SIG-M5 treated with dmso at 0.1 percent for 504 hours (cell line): ENCODE data around the gene CYLD.

ENCODE experiments used
- DNase-seq: peaks from one replicate; lab custom pipeline; 2025; ENCODE audit not compliant: unreplicated experiment; lab: John Stamatoyannopoulos, UW

The CYLD gene

GRCh38 chr16:50741781-50742575 lies at the start of gene CYLD:
Gene CYLD (plus strand): TSS chr16:50742086. CDS start chr16:50749699, 7,613 bp downstream.
- peak; percentile 97 for DNase-seq

- no peak for DNase-seq
Measured at GRCh38 chr16:50692644-50692998, 49.3 kb upstream of the CYLD start.

GRCh38 chr16:50692999-50693781 lies 48.7 kb upstream of the CYLD start, which contains the start of gene NOD2:
Gene NOD2 (plus strand): TSS chr16:50693606. CDS start chr16:50699496, 5,890 bp downstream.
- DNase-seq, result no peak

- no peak for DNase-seq
Measured at GRCh38 chr16:50694206-50694605, 47.7 kb upstream of the CYLD start.

- DNase-seq, result peak; percentile 77
Measured at GRCh38 chr16:50695017-50696000, 46.6 kb upstream of the CYLD start.

GRCh38 chr16:50696126-50696525 lies 45.8 kb upstream of the CYLD start:
- DNase-seq, result no peak

GRCh38 chr16:50696575-50697420 lies 45.1 kb upstream of the CYLD start:
- no peak for DNase-seq

GRCh38 chr16:50697421-50697715 lies 44.5 kb upstream of the CYLD start:
- DNase-seq, result no peak

GRCh38 chr16:50697881-50698767 lies 43.8 kb upstream of the CYLD start:
- no peak for DNase-seq

- DNase-seq, result peak; percentile 17
Measured at GRCh38 chr16:50699326-50700159, 42.3 kb upstream of the CYLD start.

- peak; percentile 52 for DNase-seq
Measured at GRCh38 chr16:50702725-50703124, 39.2 kb upstream of the CYLD start.

- no peak for DNase-seq
Measured at GRCh38 chr16:50704245-50704644, 37.6 kb upstream of the CYLD start.

- DNase-seq, result no peak
Measured at GRCh38 chr16:50705436-50706110, 36.3 kb upstream of the CYLD start.

GRCh38 chr16:50706250-50706649 lies 35.6 kb upstream of the CYLD start:
- no peak for DNase-seq

- DNase-seq, result no peak
Measured at GRCh38 chr16:50708373-50709060, 33.4 kb upstream of the CYLD start.

GRCh38 chr16:50709061-50709684 lies 32.7 kb upstream of the CYLD start:
- DNase-seq, result peak; percentile 86

- no peak for DNase-seq
Measured at GRCh38 chr16:50709980-50710379, 31.9 kb upstream of the CYLD start.
